AG08396 (cell line): ENCODE measurements around the gene PYDC1.
"Not testable (repeated sequence)": the region's sequence is repeated elsewhere in the genome, so short reads cannot be mapped to it uniquely, and the experiment has no call there.

Experiments
- DNase-seq: peaks from one replicate; pipeline ENCODE4 v3.0.0; 2012; ENCODE audit warnings: low spot score, mixed read lengths

PYDC1 gene

GRCh38 chr16:31221357-31222160 lies 4.6 kb upstream of the PYDC1 start:
- no peak for DNase-seq

- DNase-seq, result no peak
Observed at GRCh38 chr16:31219154-31219741, 2.3 kb upstream of the PYDC1 start.

GRCh38 chr16:31217136-31217530 lies 198 bp upstream of the PYDC1 start:
- DNase-seq, result no peak

DNA sequence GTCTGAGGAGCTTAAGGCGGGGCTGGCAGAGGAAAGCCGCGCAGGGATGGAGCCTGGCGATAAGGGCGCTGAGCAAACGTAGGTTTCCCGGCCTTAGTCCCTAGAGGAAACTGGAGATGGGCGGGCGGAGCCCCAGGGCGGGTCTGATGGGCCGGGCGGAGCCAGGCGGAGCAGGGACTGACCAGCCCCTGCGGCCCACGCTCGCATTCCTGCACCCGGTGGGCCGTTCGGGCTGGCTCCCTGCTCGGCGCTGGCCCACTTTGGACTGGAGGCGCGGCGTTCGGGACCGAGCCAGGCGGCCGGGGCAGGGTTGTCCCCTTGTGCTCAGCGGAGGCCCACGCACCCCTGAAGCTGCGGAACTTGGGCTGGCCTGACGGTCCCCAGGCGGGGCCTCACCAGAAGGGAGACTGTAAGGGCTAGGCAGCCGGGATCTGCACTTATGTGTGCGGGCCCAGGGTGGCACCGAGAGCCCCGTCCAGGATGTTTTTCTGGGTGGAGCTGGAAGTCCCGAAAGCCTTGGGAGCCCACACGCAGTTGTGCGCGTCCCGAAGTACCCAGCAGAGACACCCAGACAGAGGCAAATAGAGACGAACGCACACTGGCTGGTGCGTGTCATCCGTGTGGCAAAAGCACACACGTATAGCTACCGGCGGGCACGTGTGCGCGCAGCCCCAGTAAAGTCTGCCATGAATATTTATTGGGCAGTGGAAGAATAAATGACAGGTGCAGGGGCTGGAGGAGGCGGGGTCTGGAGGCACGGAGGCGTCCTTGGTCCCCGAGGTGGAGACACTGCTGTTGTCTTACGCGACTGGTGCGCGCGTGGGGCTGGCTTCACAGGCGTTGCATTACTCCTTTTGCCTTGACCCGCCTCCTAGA lies 1.4 kb downstream of the PYDC1 start:
- DNase-seq, result peak; percentile 96

- DNase-seq, result no peak
Observed at GRCh38 chr16:31214708-31215286, 2.1 kb downstream of the PYDC1 start.

DNA sequence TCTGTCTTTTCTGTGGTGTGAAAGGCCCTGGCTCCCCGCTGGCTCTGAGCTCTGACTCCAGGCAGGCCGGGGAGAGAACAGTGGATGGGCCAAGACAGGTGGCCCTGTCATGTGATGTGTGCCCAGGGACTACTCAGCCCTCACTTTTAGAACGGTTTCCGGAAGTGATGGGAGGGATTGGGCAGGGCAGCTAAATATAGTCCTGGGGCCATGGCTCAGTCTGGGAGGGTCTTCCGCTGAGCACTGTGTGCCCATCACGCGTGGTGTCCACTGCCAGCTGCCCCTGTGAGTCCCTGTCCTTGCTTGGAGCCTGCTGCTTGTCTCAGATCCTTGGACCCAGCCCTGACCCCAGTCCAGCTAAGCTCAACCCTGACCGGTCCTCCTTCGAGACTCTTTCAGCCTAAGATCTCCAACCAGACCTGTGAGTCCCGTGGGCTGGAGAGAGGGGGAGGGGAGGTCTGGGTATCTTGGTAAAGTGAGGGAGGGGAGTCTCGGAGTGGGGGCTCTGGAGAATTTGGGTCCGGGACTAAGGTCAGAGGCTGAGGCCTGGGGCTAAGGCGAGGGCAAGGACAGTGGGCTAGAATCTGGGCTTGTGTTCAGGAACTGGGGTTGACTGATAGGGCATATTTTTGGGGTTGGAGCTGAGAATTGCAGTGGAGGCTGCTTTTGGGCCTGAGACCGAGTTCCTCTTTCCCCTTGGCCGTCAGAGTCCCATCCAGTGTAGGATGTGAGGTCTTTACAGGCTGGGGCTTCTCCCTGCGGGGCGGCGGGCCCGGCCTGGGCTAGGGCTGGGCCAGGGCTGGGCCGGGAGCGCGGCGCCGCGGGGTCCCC lies 2.8 kb downstream of the PYDC1 start, which contains the start of gene TRIM72:
TSS of gene TRIM72 (plus strand) at position 243 of the 831 bp plus-strand sequence. CDS start 620 bp downstream, outside the sequence.
- DNase-seq, result no peak

DNA sequence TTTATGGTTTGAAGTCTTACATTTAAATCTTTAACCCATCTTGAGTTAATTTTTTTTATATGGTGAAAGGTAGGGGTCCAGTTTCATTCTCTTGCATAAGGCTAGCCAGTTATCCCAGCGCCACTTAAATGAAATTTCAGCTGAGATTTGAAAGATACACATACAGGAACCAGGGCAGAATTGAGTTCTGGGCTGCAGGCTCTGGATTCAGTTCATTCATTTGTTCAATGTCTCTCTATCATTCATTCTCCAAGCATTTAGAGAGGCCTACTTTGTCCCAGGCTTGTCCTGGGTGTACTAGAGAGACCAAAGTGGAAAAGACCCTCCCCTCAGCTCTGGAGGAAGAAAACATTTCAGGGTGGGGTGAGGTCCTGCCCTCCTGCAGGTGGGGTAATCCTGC lies 3.6 kb downstream of the PYDC1 start:
- DNase-seq, result no peak

DNA sequence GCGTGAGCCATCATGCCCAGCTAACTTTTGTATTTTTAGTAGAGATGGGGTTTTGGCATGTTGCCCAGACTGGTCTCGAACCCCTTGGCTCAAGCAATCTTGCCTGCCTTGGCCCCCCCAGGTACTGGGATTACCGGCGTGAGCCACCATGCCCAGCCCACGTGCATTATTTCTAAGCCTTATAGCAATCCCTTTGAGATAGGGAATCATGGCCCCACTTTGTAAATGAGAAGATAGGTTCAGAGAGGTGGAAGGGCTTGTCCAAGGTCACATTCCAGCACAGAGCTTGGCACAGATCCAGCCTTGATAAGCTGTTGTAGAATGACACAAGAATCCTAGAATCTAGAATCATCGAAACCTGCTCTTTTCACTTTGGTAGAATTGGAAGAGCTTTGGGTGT lies 10.2 kb downstream of the PYDC1 start:
- no peak for DNase-seq

GRCh38 chr16:31204871-31205666 lies 11.9 kb downstream of the PYDC1 start:
- no peak for DNase-seq

- DNase-seq, result peak; percentile 79
Observed at GRCh38 chr16:31202414-31203375, 14.2 kb downstream of the PYDC1 start, which contains the start of gene PYCARD. TSS of gene PYCARD (minus strand) at chr16:31202760. CDS start at chr16:31202690, 70 bp downstream.

DNA sequence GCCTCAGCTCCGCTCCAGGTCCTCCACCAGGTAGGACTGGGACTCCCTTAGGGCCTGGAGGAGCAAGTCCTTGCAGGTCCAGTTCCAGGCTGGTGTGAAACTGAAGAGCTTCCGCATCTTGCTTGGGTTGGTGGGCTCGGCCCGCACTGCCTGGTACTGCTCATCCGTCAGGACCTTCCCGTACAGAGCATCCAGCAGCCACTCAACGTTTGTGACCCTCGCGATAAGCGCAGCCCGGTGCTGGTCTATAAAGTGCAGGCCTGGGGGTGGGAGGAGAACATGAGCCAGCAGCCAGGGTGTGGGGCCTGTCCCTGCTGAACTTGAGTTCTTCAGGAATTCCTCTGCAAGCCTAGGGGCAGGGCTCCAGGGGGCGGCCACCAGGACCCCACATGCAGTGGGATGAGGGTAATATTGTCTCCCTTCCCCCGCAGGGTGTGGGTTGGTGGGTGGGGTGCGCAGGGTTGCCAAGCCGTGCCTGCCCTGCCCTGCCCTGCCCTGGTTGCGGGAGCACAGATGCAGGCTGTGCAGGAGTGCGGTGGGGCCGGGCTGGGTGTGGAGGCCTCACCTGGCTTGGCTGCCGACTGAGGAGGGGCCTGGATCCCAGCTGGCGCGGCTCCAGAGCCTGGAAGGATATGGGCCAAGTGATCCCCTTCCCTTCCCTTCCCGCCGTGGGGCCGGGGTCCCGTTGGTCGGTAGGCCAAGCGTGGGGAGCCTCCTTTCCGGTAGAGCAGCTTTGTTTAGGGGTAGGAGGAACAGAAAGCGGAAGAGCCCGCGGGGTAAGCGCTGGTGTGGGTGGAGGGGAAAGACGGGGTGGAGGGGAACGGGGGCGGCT lies 15.1 kb downstream of the PYDC1 start:
- DNase-seq, result peak; percentile 50

- peak; percentile 45 for DNase-seq
Observed at GRCh38 chr16:31200821-31201568, 15.9 kb downstream of the PYDC1 start.

- not testable (repeated sequence) for DNase-seq
Observed at GRCh38 chr16:31200111-31200510, 16.8 kb downstream of the PYDC1 start.

DNA sequence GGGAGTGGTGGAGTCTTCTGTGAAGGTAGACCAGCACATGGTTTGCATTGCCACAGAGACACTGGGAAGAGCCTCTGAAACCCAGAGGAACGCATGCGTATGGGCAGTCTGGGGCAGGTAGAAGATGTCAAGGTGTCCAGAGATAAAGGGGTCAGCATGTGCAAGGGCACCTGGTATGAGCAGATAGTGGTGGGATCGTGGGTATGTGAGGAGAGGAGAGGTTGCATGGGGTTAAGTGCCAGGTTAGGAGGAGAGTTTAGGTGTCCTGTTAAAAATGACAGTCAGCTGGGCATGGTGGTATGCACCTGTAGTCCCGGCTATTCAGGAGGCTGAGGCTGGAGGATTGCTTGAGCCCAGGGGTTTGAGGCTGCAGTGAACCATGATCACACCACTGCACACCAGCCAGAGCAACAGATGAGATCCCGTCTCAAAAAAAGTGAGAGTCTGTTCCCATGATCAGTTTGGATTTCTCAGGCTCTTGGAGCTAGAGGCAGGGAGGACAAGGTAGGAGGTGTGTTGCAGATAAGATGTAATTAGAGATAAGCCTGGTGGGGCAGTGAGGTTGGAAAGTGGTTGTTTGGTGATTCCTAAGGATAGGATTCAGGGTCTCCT lies 17.4 kb downstream of the PYDC1 start:
- no peak for DNase-seq

DNA sequence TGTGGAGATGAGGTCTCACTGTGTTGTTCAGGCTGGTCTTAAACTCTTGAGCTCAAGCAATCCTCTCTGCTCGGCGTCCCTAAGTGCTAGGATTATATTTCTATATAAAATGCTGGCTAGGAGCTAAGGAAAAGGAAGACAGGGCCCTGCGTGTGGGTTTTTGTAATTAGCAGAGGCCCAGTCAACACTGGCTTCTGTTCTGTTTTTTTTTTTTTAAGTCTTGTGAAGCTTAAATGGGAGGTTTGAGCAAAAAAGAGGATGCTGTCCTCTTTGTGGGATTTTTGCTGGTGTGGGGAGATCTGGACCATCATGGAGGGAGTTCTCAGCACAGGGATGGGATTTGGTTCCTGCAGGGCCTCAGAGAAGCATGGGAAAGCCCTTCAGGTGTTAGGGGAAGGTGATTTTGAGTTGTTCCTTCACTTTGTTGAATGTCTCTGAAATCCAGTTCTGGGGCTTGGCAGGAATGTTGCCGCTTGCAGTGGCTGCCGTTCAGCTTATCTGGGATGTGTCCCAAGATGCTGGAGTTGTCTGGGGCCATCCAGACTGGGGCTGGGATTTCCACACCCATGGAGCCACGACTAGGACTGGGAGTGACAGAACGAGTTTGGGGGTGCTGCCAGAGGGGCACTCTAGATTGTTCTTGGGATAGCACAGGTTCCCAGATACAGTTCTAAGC lies 18.6 kb downstream of the PYDC1 start:
- no peak for DNase-seq

DNA sequence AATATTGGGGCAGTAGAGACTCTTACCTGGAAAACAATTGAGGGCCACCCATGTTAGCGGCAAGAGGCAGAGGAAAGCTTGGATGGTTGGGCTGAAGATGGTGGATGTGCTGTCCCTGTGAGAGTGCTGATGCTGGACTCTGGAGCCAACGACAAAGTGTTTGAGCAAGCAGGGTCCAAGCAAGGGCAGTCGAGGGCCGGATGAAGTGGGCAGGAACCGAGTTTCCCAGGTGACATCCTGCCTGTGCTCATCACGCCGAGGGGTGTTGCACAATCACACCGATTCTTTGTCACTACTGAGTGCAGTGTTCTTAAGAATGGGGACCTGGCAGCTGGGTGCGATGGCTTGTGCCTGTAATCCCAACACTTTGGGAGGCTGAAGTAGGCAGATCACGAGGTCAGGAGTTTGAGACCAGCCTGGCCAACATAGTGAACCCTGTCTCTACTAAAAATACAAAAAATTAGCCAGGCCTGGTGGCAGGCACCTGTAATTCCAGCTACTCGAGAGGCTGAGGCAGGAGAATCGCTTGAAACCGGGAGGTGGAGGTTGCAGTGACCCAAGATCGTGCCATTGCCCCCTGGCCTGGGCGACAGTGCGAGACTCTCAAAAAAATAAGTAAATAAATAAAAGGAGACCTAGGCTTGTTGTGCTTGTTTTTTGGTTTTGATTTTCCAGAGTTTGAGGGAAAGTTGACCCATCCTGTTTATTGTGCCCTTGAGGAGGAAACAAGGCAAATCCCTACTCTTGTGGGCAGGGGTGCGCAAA lies 20.4 kb downstream of the PYDC1 start:
- no peak for DNase-seq
